Cardiac muscle cell (in vitro differentiated cells and primary cell): ENCODE results near the gene TMEM126A. TPM values are rescaled to one million over a fixed set of nuclear protein-coding genes. Genes with fewer than 3 reads are reported as not detected.

Experiments used
- DNase-seq, 2 donors: peaks; one replicate each; pipeline versions ENCODE4 v3.0.0 to v3.0.0-alpha.2; 2010 to 2017; ENCODE audit warnings: low read depth in 1 of 2, low spot score in 1 of 2
- H3K27ac ChIP-seq: fragments of 200-600 bp; sonication (generic); 2 replicates; pipeline ENCODE4 v1.5.1; 2016
- H3K27me3 ChIP-seq: fragments of 200-600 bp; sonication (generic); 2 replicates; pipeline ENCODE4 v1.6.0; 2016; ENCODE audit warnings: control low read depth
- H3K36me3 ChIP-seq: fragments of 200-600 bp; sonication (generic); 2 replicates; pipeline ENCODE4 v1.5.1; 2016; ENCODE audit warnings: control low read depth
- H3K4me1 ChIP-seq: fragments of 200-600 bp; sonication (generic); 2 replicates; pipeline ENCODE4 v1.8.1; 2017; ENCODE audit warnings: low read depth, mild to moderate bottlenecking, mixed run types
- H3K4me3 ChIP-seq: fragments of 200-600 bp; sonication (generic); 2 replicates; pipeline ENCODE4 v1.5.1; 2016; ENCODE audit warnings: mild to moderate bottlenecking
- H3K9me3 ChIP-seq: fragments of 200-600 bp; sonication (generic); 2 replicates; pipeline ENCODE4 v1.5.1; 2017; ENCODE audit warnings: low read depth, mild to moderate bottlenecking, control low read depth
- CTCF ChIP-seq: IDR thresholded peaks from 2 replicates; pipeline ENCODE4 v1.5.1; 2012; ENCODE audit warnings: low read depth, mild to moderate bottlenecking, low read length
- polyA plus RNA-seq: library from polyadenylated mRNA; unstranded; fragments of >200 nt; fragmentation: Nextera tagmentation; extraction: Ambion mirVana; gene quantifications from 2 replicates; pipeline ENCODE4 v1.2.1, GENCODE V29; 2016
- total RNA-seq: library from RNA; depleted of rRNA; stranded (reverse); fragments of >200 nt; gene quantifications from 2 replicates; pipeline ENCODE4 v1.2.3, GENCODE V29; 2016

Gene TMEM126A
- total and polyA plus RNA-seq, 2 experiments from 2014 or later = 13.1 to 42.9 TPM

GRCh38 chr11:85697747-85698146 is 50.0 kb downstream of the TMEM126A start:
- peaks cover 10% of the 10 kb centered on the region for H3K4me1 ChIP-seq
- H3K4me3 ChIP-seq = no peak overlapping the region
- no peak for TF ChIP-seq CTCF
- DNase-seq = no peak
- H3K27me3 ChIP-seq = no peaks in the 10 kb centered on the region
- H3K36me3 ChIP-seq = no peaks in the 10 kb centered on the region
- no peaks in the 10 kb centered on the region for H3K9me3 ChIP-seq
- no peak overlapping the region for H3K27ac ChIP-seq

GRCh38 chr11:85698195-85698594 is 50.4 kb downstream of the TMEM126A start:
- no peak for DNase-seq
- Histone ChIP-seq H3K27ac (no peak overlapping the region), H3K4me1 (peaks cover 10% of the 10 kb centered on the region), H3K4me3 (no peak overlapping the region), H3K9me3 (no peaks in the 10 kb centered on the region), H3K27me3 (no peaks in the 10 kb centered on the region), H3K36me3 (no peaks in the 10 kb centered on the region)
- TF ChIP-seq CTCF = no peak

GRCh38 chr11:85699957-85700741 is 52.4 kb downstream of the TMEM126A start:
- Histone ChIP-seq H3K4me3 (no peak overlapping the region), H3K27me3 (no peaks in the 10 kb centered on the region), H3K27ac (no peak overlapping the region), H3K4me1 (peaks cover 10% of the 10 kb centered on the region), H3K36me3 (no peaks in the 10 kb centered on the region), H3K9me3 (no peaks in the 10 kb centered on the region)
- no peak for TF ChIP-seq CTCF
- DNase-seq = peak in 1 of 2 donors; percentile 8

GRCh38 chr11:85704967-85705366 is 57.2 kb downstream of the TMEM126A start:
- Histone ChIP-seq H3K36me3 (no peaks in the 10 kb centered on the region), H3K9me3 (no peaks in the 10 kb centered on the region), H3K4me3 (no peak overlapping the region), H3K27ac (no peak overlapping the region), H3K27me3 (no peaks in the 10 kb centered on the region), H3K4me1 (peaks cover 6% of the 10 kb centered on the region)
- no peak for DNase-seq
- no peak for TF ChIP-seq CTCF

- Histone ChIP-seq H3K9me3 (no peaks in the 10 kb centered on the region), H3K27ac (no peak overlapping the region), H3K36me3 (no peaks in the 10 kb centered on the region), H3K27me3 (no peaks in the 10 kb centered on the region), H3K4me3 (no peak overlapping the region), H3K4me1 (no peaks in the 10 kb centered on the region)
- no peak for TF ChIP-seq CTCF
- no peak for DNase-seq
These were observed 58.0 kb downstream of the TMEM126A start for GRCh38 chr11:85705800-85706199.

Other genes with a start within 250 kb of the TMEM126A start
- 6.1 and 15.9 TPM in 2 replicates for gene DLG2, start 20.6 kb upstream of the TMEM126A start, total RNA-seq
- gene DLG2, start 20.6 kb upstream of the TMEM126A start, polyA plus RNA-seq = 3.5 and 6.9 TPM in 2 replicates
- gene TMEM126B, start 19.4 kb upstream of the TMEM126A start, total RNA-seq = 39.5 and 68.1 TPM in 2 replicates
- gene TMEM126B, start 19.4 kb upstream of the TMEM126A start, polyA plus RNA-seq = 69.0 and 98.2 TPM in 2 replicates
- gene CREBZF, start 17.2 kb downstream of the TMEM126A start, total RNA-seq = 66.7 and 109 TPM in 2 replicates
- gene CREBZF, start 17.2 kb downstream of the TMEM126A start, polyA plus RNA-seq = 61.7 and 74.3 TPM in 2 replicates
- gene CCDC89, start 38.2 kb downstream of the TMEM126A start, total RNA-seq = 0.21 and 0.45 TPM in 2 replicates
- gene CCDC89, start 38.2 kb downstream of the TMEM126A start, polyA plus RNA-seq = 1.1 TPM in 1 of 2 replicates, not detected in the other
- gene SYTL2, start 163.2 kb downstream of the TMEM126A start, total RNA-seq = 2.5 and 4.1 TPM in 2 replicates
- 1.2 and 1.7 TPM in 2 replicates for gene SYTL2, start 163.2 kb downstream of the TMEM126A start, polyA plus RNA-seq
- gene CCDC83, start 207.4 kb downstream of the TMEM126A start, total RNA-seq = not detected in 2 replicates
- not detected in 2 replicates for gene CCDC83, start 207.4 kb downstream of the TMEM126A start, polyA plus RNA-seq